Natural killer cell (primary cell): ENCODE measurements around the gene SLC38A2. TPM values are rescaled to one million over a fixed set of nuclear protein-coding genes. Genes with fewer than 3 reads are reported as not detected.

Source experiments
- ATAC-seq, 3 donors: fragments of 150-1000 bp in 2 of 3; fragments of 200-7000 bp in 1 of 3; cut with Tn5 transposase; 1 replicate in 1 of 3; 2 replicates in 2 of 3; pipeline ENCODE4 v1.10.0; 2021; ENCODE audit warnings: mild to moderate bottlenecking in 2 of 3, moderate library complexity in 2 of 3
- DNase-seq, 2 donors: peaks; one replicate each; pipeline versions ENCODE4 v3.0.0 to v3.0.0-alpha.2; 2013 to 2021; ENCODE audit warnings: mixed read lengths in 1 of 2
- H3K27ac ChIP-seq: one replicate; pipeline ENCODE4 v1.5.1; 2013; ENCODE audit warnings: mild to moderate bottlenecking, low read length
- H3K27me3 ChIP-seq: one replicate; pipeline ENCODE4 v1.6.1; 2013; ENCODE audit warnings: low read length; ENCODE audit not compliant: control insufficient read depth, insufficient read depth
- H3K36me3 ChIP-seq: one replicate; pipeline ENCODE4 v1.6.1; 2013; ENCODE audit warnings: low read length; ENCODE audit not compliant: control insufficient read depth, insufficient read depth
- H3K4me1 ChIP-seq: one replicate; pipeline ENCODE4 v1.6.1; 2013; ENCODE audit warnings: low read length; ENCODE audit not compliant: control insufficient read depth, insufficient read depth
- H3K4me3 ChIP-seq: one replicate; pipeline ENCODE4 v1.5.1; 2013; ENCODE audit warnings: low read length
- H3K9me3 ChIP-seq: one replicate; pipeline ENCODE4 v1.6.1; 2013; ENCODE audit warnings: low read length; ENCODE audit not compliant: control insufficient read depth, insufficient read depth
- H3K27ac Mint-ChIP-seq, 2 donors: one replicate each; pipeline ENCODE4 v1.8.0; 2022; ENCODE audit warnings: mild to moderate bottlenecking in 2 of 2, mixed read lengths in 2 of 2, moderate library complexity in 1 of 2
- H3K27me3 Mint-ChIP-seq, 2 donors: one replicate each; pipeline ENCODE4 v1.8.0; 2022; ENCODE audit warnings: low read depth in 2 of 2, mixed read lengths in 2 of 2
- H3K36me3 Mint-ChIP-seq: one replicate; pipeline ENCODE4 v1.8.0; 2022; ENCODE audit warnings: mixed read lengths
- H3K4me1 Mint-ChIP-seq, 2 donors: one replicate each; pipeline ENCODE4 v1.8.0; 2022; ENCODE audit warnings: mixed read lengths in 2 of 2
- H3K4me3 Mint-ChIP-seq: one replicate; pipeline ENCODE4 v1.8.0; 2022; ENCODE audit warnings: mild to moderate bottlenecking, moderate library complexity, mixed read lengths
- H3K9me3 Mint-ChIP-seq, 2 donors: one replicate each; pipeline ENCODE4 v1.8.0; 2022; ENCODE audit warnings: mixed read lengths in 2 of 2
- CTCF ChIP-seq: fragments of 200-600 bp; IDR thresholded peaks from one replicate; pipeline ENCODE4 v1.8.0; 2022; ENCODE audit warnings: antibody characterized with exemption
- WGBS: methylation state at CpG from one replicate; pipeline ENCODE4 v1.1.7; 2013; ENCODE audit warnings: missing lambda C conversion rate; ENCODE audit not compliant: insufficient coverage; 5-methylcytosine and 5-hydroxymethylcytosine counted together
- intact Hi-C: fragments of 100-400 bp; cut with micrococcal nuclease; formaldehyde crosslinking; loops from one replicate; pipeline ENCODE4 v1.14.2; 2022
- total RNA-seq, 4 donors: library from RNA; stranded (reverse); fragments of 120-200 nt in 1 of 4; gene quantifications; one replicate each; pipeline versions ENCODE4 v1.2.3 to v1.2.4, GENCODE V29; 2013 to 2022

The SLC38A2 gene
- total RNA-seq, 3 donors from 2014 or later (not counting 1 experiment from before 2014, with no cell fraction given): 131 to 241 (median 167) TPM

DNA sequence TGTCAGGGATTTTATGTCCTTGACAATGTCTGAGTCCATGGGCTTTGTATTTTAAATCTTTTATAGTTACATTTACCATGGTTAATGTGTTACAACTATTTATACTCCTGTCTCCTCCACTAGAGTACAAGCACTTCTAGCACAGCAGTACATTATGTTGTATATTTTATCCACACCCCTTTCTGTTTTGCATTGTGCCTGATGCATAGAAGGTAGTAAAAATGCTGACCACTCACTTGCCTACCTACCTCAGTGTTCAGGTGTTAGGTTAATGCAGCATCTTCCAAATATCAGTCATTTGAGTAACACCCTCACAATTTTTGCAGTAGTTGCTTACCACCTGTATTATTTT, 31.1 kb upstream of the SLC38A2 start:
- Mint-ChIP-seq H3K27ac (peak overlapping the region in 1 of 2 donors; percentile 59), H3K27me3 (no peaks in the 10 kb centered on the region), H3K9me3 (peaks cover 0 to 3% of the 10 kb centered on the region in 2 donors), H3K36me3 (no peaks in the 10 kb centered on the region), H3K4me1 (peaks cover 63 to 65% of the 10 kb centered on the region in 2 donors), H3K4me3 (peak overlapping the region; percentile 6)
- TF ChIP-seq CTCF: no peak
- Histone ChIP-seq H3K27ac (no peak overlapping the region), H3K36me3 (no peaks in the 10 kb centered on the region), H3K4me1 (peaks cover 12% of the 10 kb centered on the region), H3K4me3 (no peak overlapping the region), H3K27me3 (no peaks in the 10 kb centered on the region), H3K9me3 (no peaks in the 10 kb centered on the region)
- DNase-seq (no peak), ATAC-seq (no peak)
- intact Hi-C loops: loop anchor here (10.0 kb wide), 1 partner anchor 201 kb away; no protein-coding TSS in a partner anchor

- ATAC-seq (no peak), DNase-seq (no peak)
- no peaks in the 10 kb centered on the region for H3K36me3 Mint-ChIP-seq
- no peaks in the 10 kb centered on the region for H3K9me3 ChIP-seq
- H3K36me3 ChIP-seq: no peaks in the 10 kb centered on the region
- peaks cover 0 to 3% of the 10 kb centered on the region in 2 donors for H3K9me3 Mint-ChIP-seq
- WGBS: 78% methylated on average over 2 of the region's 3 CpGs
- H3K27me3 Mint-ChIP-seq: no peaks in the 10 kb centered on the region
- no peak overlapping the region for H3K27ac ChIP-seq
- H3K4me3 ChIP-seq: no peak overlapping the region
- peaks cover 12% of the 10 kb centered on the region for H3K4me1 ChIP-seq
- H3K4me1 Mint-ChIP-seq: peaks cover 66 to 67% of the 10 kb centered on the region in 2 donors
- intact Hi-C loops: loop anchor here (10.0 kb wide), 1 partner anchor 202 kb away; no protein-coding TSS in a partner anchor
- TF ChIP-seq CTCF: no peak
- H3K27me3 ChIP-seq: no peaks in the 10 kb centered on the region
- H3K27ac Mint-ChIP-seq: peak overlapping the region in 1 of 2 donors; percentile 59
- no peak overlapping the region for H3K4me3 Mint-ChIP-seq
Observed at GRCh38 chr12:46402941-46403718, 30.6 kb upstream of the SLC38A2 start.

DNA sequence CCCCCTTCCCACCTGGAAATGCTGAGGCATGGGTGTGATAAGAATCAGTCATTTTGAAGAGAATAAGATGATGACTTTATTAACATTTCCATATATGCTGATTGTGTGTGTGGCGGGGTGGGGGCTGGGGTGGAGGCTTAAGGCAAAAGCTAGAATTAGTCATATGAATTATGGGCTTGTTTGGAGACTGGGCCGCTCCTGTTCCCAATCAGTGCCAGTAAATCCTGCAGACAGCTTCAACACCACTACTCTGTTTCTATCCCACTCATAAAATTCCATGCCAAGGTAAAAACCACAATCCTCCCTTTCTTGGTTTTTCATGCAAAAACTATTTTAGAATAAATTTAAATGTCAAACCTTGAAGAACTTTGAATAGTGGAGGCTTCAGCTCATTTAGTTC, 29.9 kb upstream of the SLC38A2 start:
- Histone ChIP-seq H3K27me3 (no peaks in the 10 kb centered on the region), H3K27ac (no peak overlapping the region), H3K4me1 (peaks cover 12% of the 10 kb centered on the region), H3K9me3 (no peaks in the 10 kb centered on the region), H3K36me3 (no peaks in the 10 kb centered on the region), H3K4me3 (no peak overlapping the region)
- H3K4me1 Mint-ChIP-seq: peaks cover 61% of the 10 kb centered on the region in 2 donors
- intact Hi-C loops: loop anchor here (10.0 kb wide), 1 partner anchor 202 kb away; no protein-coding TSS in a partner anchor
- DNase-seq (no peak), ATAC-seq (no peak)
- no peaks in the 10 kb centered on the region for H3K36me3 Mint-ChIP-seq
- no peak for TF ChIP-seq CTCF
- H3K9me3 Mint-ChIP-seq: peaks cover 0 to 3% of the 10 kb centered on the region in 2 donors
- H3K27ac Mint-ChIP-seq: no peak overlapping the region
- no peaks in the 10 kb centered on the region for H3K27me3 Mint-ChIP-seq
- 94% methylated on average over 1 of the region's 2 CpGs for WGBS
- no peak overlapping the region for H3K4me3 Mint-ChIP-seq
